HL-60/S4 treated with phorbol 12-myristate 13-acetate at 8.2 ng/mL for 4 days and 3 days (cell line): ENCODE results near the gene CAMK2G.

Experiments used
- in situ Hi-C: fragments of 300-500 bp; cut with MboI; formaldehyde crosslinking; loops from 2 replicates; pipeline ENCODE4 v1.15.0; 2022; ENCODE audit warnings: low sequenced_read_pairs

The CAMK2G gene

DNA sequence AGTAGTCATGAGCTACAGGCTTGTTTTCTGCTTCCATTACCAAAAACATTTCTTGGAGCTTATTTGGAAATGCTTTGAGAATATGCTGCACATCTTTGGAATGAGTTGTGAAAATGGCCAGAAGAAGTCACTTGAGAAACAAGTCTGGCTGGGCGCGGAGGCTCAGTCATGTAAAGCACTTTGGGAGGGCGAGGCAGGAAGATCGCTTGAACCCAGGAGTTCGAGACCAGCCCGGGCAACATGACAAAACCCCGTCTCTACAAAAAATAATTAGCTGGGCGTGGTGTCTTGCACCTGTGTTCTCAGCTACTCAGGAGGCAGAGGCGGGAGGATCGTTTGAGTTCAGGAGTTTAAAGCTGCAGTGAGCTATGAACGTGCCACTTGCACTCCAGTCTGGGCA is 93.4 kb downstream of the CAMK2G start:
- in situ Hi-C loops: no loop called here

DNA sequence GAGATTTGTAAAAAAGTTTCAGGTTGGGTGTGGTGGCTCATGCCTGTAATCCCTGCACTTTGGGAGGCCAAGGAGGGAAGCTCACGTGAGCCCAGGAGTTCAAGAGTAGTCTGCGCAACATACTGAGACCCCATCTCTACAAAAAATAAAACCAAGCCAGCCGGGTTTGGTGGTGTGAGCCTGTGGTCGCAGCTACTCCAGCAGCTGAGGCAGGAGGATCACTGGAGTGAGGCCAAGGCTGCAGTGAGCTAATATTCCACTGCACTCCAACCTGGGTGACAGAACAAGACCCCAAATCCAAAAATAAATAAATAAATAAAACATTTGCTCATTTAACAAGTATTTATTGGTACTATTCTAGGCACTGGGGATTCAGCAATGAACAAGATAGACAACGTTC is 94.1 kb downstream of the CAMK2G start:
- in situ Hi-C loops: no loop called here

DNA sequence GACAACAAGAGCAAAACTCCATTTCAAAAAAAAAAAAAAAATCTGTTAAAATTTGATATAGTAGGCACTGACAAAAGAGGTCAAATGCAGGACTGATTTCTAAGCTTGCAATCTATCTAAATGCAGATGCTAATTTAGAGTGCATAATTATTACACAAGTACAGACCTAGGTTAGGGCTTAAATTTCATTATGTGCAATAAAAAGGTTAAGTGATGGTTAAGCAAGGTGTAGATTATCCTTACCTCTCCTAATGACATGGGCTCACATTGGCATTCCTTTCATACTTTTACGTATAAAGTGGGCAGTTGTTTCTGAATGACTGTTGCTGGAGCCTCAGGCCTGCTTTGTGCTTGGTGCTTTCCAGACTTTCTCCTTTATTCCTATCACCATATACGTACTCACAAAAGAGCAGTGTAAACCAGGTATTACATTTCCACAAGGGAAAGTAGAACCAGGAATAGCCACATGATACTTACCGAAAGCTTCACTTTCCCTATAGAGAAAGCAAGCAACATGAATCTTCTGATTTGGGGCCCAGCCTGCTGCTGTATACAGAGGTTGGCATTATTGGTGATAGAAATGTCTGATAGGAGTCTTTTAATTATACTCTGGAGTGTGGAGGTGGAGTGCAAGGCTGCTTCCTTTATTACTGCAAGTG is 94.7 kb downstream of the CAMK2G start:
- in situ Hi-C loops: no loop called here

DNA sequence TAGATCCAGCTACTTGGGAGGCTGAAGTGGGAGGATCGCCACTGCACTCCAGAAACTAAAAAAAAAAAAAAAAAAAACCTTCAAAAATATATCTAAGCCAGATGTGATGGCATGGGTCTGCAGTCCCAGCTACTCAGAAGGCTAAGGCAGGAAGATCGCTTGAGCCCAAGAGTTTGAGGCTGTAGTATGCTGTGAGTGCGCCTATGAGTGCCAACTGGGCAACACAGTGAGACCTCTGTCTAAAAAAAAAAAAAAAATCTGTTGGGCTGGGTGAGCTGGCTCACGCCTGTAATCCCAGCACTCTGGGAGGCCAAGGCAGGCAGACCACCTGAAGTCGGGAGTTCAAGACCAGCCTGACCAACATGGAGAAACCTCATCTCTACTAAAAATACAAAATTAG is 95.3 kb downstream of the CAMK2G start:
- in situ Hi-C loops: no loop called here

GRCh38 chr10:73774637-73775036 is 99.7 kb downstream of the CAMK2G start:
- in situ Hi-C loops: no loop called here

DNA sequence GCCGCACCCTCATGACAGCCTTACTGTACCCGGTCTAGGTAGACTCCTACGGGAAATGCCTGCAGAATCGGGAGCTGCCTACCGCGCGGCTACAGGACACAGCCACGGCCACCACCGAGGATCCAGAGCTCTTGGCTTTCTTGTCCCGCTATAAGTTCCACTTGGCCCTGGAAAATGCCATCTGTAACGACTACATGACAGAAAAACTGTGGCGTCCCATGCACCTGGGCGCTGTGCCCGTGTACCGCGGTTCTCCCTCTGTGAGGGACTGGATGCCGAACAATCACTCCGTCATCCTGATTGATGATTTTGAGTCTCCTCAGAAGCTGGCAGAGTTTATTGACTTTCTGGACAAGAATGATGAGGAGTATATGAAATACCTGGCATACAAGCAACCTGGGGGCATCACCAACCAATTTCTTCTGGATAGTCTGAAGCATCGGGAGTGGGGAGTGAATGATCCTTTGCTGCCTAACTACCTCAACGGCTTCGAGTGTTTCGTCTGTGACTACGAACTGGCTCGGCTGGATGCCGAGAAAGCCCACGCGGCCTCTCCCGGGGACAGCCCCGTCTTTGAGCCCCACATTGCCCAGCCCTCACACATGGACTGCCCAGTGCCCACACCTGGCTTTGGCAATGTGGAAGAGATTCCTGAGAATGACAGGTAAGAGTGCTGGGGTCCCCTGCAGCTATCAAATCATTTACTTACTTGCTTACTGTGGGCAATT is 101.0 kb downstream of the CAMK2G start:
- in situ Hi-C loops: no loop called here

- in situ Hi-C loops: no loop called here
Measured at GRCh38 chr10:73772281-73773151, 101.8 kb downstream of the CAMK2G start.

DNA sequence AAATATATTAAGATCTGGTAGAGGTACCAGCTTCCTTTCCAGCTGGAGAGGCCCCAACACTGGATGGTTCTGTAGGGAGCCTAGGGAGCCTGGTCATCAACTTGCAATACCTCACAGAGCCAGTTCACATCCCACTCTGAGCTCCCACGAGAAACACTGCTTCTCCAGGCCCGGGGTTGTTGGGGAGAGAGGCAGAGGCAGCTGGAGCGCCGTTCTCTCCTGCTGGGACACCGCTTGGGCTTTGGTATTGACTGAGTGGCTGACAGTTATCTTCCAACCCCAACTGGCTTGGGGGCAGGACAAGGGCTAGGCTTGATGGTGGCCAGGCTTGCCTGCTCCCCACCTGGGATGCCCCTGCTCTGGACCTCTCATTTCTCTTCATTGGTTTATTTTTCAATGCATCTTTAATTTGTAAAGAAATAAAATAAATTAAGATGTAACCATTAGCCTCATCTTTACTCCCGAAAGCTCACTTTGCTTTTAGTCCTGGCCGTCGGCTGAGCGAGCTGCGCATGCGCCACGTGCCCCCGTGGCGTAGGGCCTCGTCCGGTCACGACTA is 102.6 kb downstream of the CAMK2G start:
- in situ Hi-C loops: no loop called here

- in situ Hi-C loops: no loop called here
Measured at GRCh38 chr10:73769396-73769795, 105.0 kb downstream of the CAMK2G start.

DNA sequence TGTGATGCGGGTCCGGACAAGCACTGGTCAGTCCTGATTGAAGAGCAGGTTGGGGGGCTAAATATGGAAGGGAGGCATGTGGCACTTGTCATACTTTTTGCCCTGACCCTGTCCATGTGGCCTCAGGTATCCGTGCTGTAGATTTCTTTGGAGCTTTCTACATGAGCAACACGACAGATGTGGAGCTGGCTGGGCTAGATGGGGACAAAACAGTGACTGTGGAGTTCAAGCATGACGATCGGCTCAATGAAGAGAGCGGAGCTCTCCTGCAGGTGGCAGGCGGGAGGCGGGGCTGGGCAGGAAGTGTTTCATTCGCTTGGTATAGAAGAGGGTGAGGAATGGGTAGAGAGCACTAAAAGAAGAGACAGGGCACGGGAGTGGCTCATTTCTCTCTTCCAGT is 105.5 kb downstream of the CAMK2G start:
- in situ Hi-C loops: no loop called here

GRCh38 chr10:73765066-73765465 is 109.3 kb downstream of the CAMK2G start:
- in situ Hi-C loops: no loop called here

- in situ Hi-C loops: no loop called here
Measured at GRCh38 chr10:73763343-73763742, 111.0 kb downstream of the CAMK2G start.

DNA sequence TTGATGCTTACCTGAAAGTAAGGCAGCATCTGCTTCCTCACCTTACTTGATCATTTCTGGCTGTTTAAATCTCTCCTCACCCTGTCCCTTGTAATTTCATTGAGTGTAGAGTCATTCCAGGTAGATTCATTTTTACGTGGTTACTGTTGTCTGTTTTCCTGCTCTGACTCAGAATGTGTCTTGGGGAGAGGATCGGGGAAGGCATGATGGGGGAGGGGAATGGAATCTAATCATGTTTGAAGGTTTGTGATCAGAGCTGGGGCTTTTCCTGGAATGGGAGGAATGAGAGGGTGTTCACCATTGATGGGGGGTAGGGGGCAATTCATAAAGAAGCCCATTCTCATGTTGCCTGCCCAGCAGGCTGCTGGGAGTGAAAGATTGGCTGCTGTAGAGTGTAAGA is 111.4 kb downstream of the CAMK2G start:
- in situ Hi-C loops: no loop called here
